WERI-Rb-1 (cell line): ENCODE data around the gene APP.

ENCODE experiments used
- DNase-seq: peaks from one replicate; pipeline ENCODE4 v3.0.0-alpha.2; 2020
- H3K27ac ChIP-seq: fragments of 250-450 bp; sonication (Bioruptor Pico); 2 replicates; pipeline ENCODE4 v1.5.1; 2020; ENCODE audit warnings: mild to moderate bottlenecking, moderate library complexity
- H3K27me3 ChIP-seq: fragments of 250-450 bp; sonication (Bioruptor Pico); 2 replicates; pipeline ENCODE4 v1.5.1; 2021; ENCODE audit warnings: mild to moderate bottlenecking, low read depth, moderate library complexity; ENCODE audit not compliant: insufficient read depth, severe bottlenecking
- H3K36me3 ChIP-seq: fragments of 250-450 bp; sonication (Bioruptor Pico); 2 replicates; pipeline ENCODE4 v1.5.1; 2020; ENCODE audit warnings: mild to moderate bottlenecking, moderate library complexity
- H3K4me3 ChIP-seq: 2 replicates; pipeline ENCODE4 v1.5.1; 2011; ENCODE audit warnings: low read depth, mild to moderate bottlenecking, control low read depth, low read length
- H3K9me3 ChIP-seq: fragments of 250-450 bp; sonication (Bioruptor Pico); 2 replicates; pipeline ENCODE4 v1.5.1; 2021; ENCODE audit warnings: mild to moderate bottlenecking, moderate library complexity; ENCODE audit not compliant: severe bottlenecking
- CTCF ChIP-seq: IDR thresholded peaks from 2 replicates; pipeline ENCODE4 v1.5.1; 2011; ENCODE audit warnings: low read depth, mild to moderate bottlenecking, control low read depth, inconsistent platforms, low read length

Gene APP

GRCh38 chr21:26070822-26071425, 99.6 kb downstream of the APP start:
- no peak overlapping the region for H3K4me3 ChIP-seq

GRCh38 chr21:26070121-26070520, 100.4 kb downstream of the APP start:
- DNase-seq = no peak
- no peaks in the 10 kb centered on the region for H3K36me3 ChIP-seq
- H3K4me3 ChIP-seq = no peak overlapping the region
- no peaks in the 10 kb centered on the region for H3K9me3 ChIP-seq
- H3K27me3 ChIP-seq = no peaks in the 10 kb centered on the region
- H3K27ac ChIP-seq = no peak overlapping the region
- no peak for TF ChIP-seq CTCF

More at GRCh38 chr21:26070822-26071425, 99.6 kb downstream of the APP start:
- Histone ChIP-seq H3K9me3 (no peaks in the 10 kb centered on the region), H3K27me3 (no peaks in the 10 kb centered on the region), H3K27ac (no peak overlapping the region), H3K36me3 (no peaks in the 10 kb centered on the region)
- no peak for TF ChIP-seq CTCF
- no peak for DNase-seq

- H3K36me3 ChIP-seq = no peaks in the 10 kb centered on the region
- H3K4me3 ChIP-seq = no peak overlapping the region
- no peak for TF ChIP-seq CTCF
- DNase-seq = no peak
- no peaks in the 10 kb centered on the region for H3K27me3 ChIP-seq
- no peak overlapping the region for H3K27ac ChIP-seq
- no peaks in the 10 kb centered on the region for H3K9me3 ChIP-seq
Observed at GRCh38 chr21:26068776-26069175, 101.8 kb downstream of the APP start.

GRCh38 chr21:26067836-26068594, 102.6 kb downstream of the APP start:
- DNase-seq = no peak
- no peaks in the 10 kb centered on the region for H3K9me3 ChIP-seq
- no peak overlapping the region for H3K27ac ChIP-seq
- H3K27me3 ChIP-seq = no peaks in the 10 kb centered on the region
- H3K36me3 ChIP-seq = no peaks in the 10 kb centered on the region
- TF ChIP-seq CTCF = no peak
- H3K4me3 ChIP-seq = no peak overlapping the region

GRCh38 chr21:26064506-26064905, 106.1 kb downstream of the APP start:
- no peaks in the 10 kb centered on the region for H3K9me3 ChIP-seq
- no peak for DNase-seq
- H3K27ac ChIP-seq = no peak overlapping the region
- TF ChIP-seq CTCF = no peak
- H3K4me3 ChIP-seq = no peak overlapping the region
- peaks cover 3% of the 10 kb centered on the region for H3K36me3 ChIP-seq
- no peaks in the 10 kb centered on the region for H3K27me3 ChIP-seq
